ENCODE data around the gene PRR15. TPM values are rescaled to one million over a fixed set of nuclear protein-coding genes. Genes with fewer than 3 reads are reported as not detected.

PRR15 gene
- total and polyA plus RNA-seq, 2 of the 8 experiments (the other 6 are each of a cell fraction or from before 2014, with no cell fraction given), result 4.9 to 7.9 TPM

DNA sequence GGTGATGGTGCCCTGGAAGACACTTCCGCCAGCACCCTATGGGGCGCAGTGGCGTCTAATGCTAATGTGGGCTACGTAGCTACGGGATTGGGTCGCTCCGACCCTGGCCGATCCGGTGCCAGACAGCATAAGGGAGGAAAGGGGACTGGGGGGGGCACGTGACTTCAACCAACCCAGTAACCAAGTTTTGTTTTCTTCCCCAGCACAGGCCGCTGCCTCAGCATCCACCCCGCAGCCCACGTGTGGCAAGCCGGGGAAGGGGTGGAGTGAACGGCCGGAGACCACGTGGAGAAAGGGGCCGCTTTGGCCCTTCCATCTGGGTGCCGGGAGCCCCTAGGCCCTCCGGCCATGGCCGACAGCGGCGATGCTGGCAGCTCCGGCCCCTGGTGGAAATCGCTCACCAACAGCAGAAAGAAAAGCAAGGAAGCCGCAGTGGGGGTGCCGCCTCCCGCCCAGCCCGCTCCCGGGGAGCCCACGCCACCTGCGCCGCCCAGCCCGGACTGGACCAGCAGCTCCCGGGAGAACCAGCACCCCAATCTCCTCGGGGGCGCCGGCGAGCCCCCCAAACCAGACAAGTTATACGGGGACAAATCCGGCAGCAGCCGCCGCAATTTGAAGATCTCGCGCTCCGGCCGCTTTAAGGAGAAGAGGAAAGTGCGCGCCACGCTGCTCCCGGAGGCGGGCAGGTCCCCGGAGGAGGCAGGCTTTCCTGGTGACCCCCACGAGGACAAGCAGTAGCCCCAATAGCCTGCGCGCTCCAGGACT lies 2.5 kb downstream of the PRR15 start (continued):
- TF ChIP-seq SIRT6 (IDR thresholded peaks at IDR 0.05; ENCODE audit: low read length) (no peak), RBBP5 (IDR thresholded peaks at IDR 0.05; ENCODE audit: borderline replicate concordance, low read depth, low read length) (peak; percentile 74), TCF12 (IDR thresholded peaks at IDR 0.05; ENCODE audit: low read depth, low read length) (no peak), KDM4A (IDR thresholded peaks at IDR 0.05; ENCODE audit: low read depth, low read length, severe bottlenecking) (peak; percentile 72), GABPA (IDR thresholded peaks at IDR 0.05; ENCODE audit: borderline replicate concordance, insufficient read depth, low read length) (no peak), KDM1A (IDR thresholded peaks at IDR 0.05; ENCODE audit: borderline replicate concordance, low read length) (no peak)
- TF ChIP-seq, protein P1, sequence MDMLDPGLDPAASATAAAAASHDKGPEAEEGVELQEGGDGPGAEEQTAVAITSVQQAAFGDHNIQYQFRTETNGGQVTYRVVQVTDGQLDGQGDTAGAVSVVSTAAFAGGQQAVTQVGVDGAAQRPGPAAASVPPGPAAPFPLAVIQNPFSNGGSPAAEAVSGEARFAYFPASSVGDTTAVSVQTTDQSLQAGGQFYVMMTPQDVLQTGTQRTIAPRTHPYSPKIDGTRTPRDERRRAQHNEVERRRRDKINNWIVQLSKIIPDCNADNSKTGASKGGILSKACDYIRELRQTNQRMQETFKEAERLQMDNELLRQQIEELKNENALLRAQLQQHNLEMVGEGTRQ (IDR thresholded peaks at IDR 0.05; ENCODE audit: low read length), result peak; percentile 72
- TF ChIP-seq, protein P2, sequence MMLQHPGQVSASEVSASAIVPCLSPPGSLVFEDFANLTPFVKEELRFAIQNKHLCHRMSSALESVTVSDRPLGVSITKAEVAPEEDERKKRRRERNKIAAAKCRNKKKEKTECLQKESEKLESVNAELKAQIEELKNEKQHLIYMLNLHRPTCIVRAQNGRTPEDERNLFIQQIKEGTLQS (IDR thresholded peaks at IDR 0.05; ENCODE audit: insufficient read depth, low read depth, low read length), result 0 out of 2 replicates have a peak, but pooled peaks have one; percentile 26

Measured in H1 (cell line).